ENCODE data around the gene ATXN1. TPM values are rescaled to one million over a fixed set of nuclear protein-coding genes. Genes with fewer than 3 reads are reported as not detected.
"Not testable (repeated sequence)": the region's sequence is repeated elsewhere in the genome, so short reads cannot be mapped to it uniquely, and the experiment has no call there.

The ATXN1 gene
- polyA plus RNA-seq, 1 of the 3 experiments (the other 2 are of a cell fraction): 7.9 TPM

GRCh38 chr6:16542070-16542469 is 219.2 kb downstream of the ATXN1 start:
- H3K4me1 ChIP-seq (ENCODE audit: control insufficient read depth in 1 of 2, insufficient read depth in 2 of 2, low read depth in 1 of 2, low read length in 1 of 2): no peaks in the 10 kb centered on the region
- no peak overlapping the region for H3K4me3 ChIP-seq (ENCODE audit: low read depth in 2 of 2, low read length in 1 of 2)
- 92% methylated on average over 7 of the region's 7 CpGs for WGBS (ENCODE audit: low lambda C conversion rate)
- peaks cover 6% of the 10 kb centered on the region; the same call in 1 of the 2 replicates for H4K20me1 ChIP-seq (ENCODE audit: insufficient read depth)
- no peak overlapping the region for H3K4me2 ChIP-seq
- peaks cover 0 to 9% of the 10 kb centered on the region in 2 experiments for H3K36me3 ChIP-seq (replicated peaks in 1 of 2; ENCODE audit: control insufficient read depth in 1 of 2, insufficient read depth in 2 of 2, low read length in 1 of 2)
- no peak for TF ChIP-seq FOSL2 (IDR thresholded peaks at IDR 0.05; ENCODE audit: borderline replicate concordance, low read depth)
- TF ChIP-seq TEAD4 (IDR thresholded peaks at IDR 0.05; ENCODE audit: borderline replicate concordance, insufficient read depth): no peak
- no peak for TF ChIP-seq PBX3 (IDR thresholded peaks at IDR 0.05)
- TF ChIP-seq RAD21 (IDR thresholded peaks at IDR 0.05; ENCODE audit: low read length): no peak
- no peak for TF ChIP-seq SIN3A (IDR thresholded peaks at IDR 0.05; ENCODE audit: borderline replicate concordance, low read depth, low read length)
- no peak for TF ChIP-seq CHD2 (IDR thresholded peaks at IDR 0.05; ENCODE audit: low read length, partially characterized antibody)
- TF ChIP-seq, protein P1, sequence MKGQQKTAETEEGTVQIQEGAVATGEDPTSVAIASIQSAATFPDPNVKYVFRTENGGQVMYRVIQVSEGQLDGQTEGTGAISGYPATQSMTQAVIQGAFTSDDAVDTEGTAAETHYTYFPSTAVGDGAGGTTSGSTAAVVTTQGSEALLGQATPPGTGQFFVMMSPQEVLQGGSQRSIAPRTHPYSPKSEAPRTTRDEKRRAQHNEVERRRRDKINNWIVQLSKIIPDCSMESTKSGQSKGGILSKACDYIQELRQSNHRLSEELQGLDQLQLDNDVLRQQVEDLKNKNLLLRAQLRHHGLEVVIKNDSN (IDR thresholded peaks at IDR 0.05; ENCODE audit: borderline replicate concordance, low read depth): no peak
- TF ChIP-seq USF2 (IDR thresholded peaks at IDR 0.05; ENCODE audit: borderline replicate concordance, low read depth, low read length): no peak
- H3K79me2 ChIP-seq (ENCODE audit: insufficient read depth): no peaks in the 10 kb centered on the region; the same call in 1 of the 2 replicates
- no peaks in the 10 kb centered on the region for H3K27me3 ChIP-seq (ENCODE audit: insufficient read depth)
- H3K9me2 ChIP-seq: no peaks in the 10 kb centered on the region
- H2AFZ ChIP-seq (ENCODE audit: low read depth): no peak overlapping the region
- H3K9ac ChIP-seq: no peak overlapping the region
- no peak overlapping the region for H3K27ac ChIP-seq (ENCODE audit: low read depth in 2 of 2, low read length in 1 of 2)
- no peaks in the 10 kb centered on the region for H3K9me3 ChIP-seq
- peaks cover 4% of the 10 kb centered on the region for H3F3A ChIP-seq (replicated peaks; ENCODE audit: insufficient read depth)
- CTCF ChIA-PET: no interaction called here
- POLR2A ChIA-PET: no interaction called here
- DNase-seq: no peak

- H3K4me2 ChIP-seq: no peak overlapping the region
- 90% methylated on average over 14 of the region's 14 CpGs for WGBS (ENCODE audit: low lambda C conversion rate)
- H3F3A ChIP-seq (replicated peaks; ENCODE audit: insufficient read depth): peaks cover 4% of the 10 kb centered on the region
- no peaks in the 10 kb centered on the region for H3K4me1 ChIP-seq (ENCODE audit: control insufficient read depth in 1 of 2, insufficient read depth in 2 of 2, low read depth in 1 of 2, low read length in 1 of 2)
- ChIA-PET POLR2A (no interaction called here), CTCF (no interaction called here)
- DNase-seq: no peak
- H3K27ac ChIP-seq (ENCODE audit: low read depth in 2 of 2, low read length in 1 of 2): no peak overlapping the region
- no peaks in the 10 kb centered on the region for H3K27me3 ChIP-seq (ENCODE audit: insufficient read depth)
- H3K36me3 ChIP-seq (replicated peaks in 1 of 2; ENCODE audit: control insufficient read depth in 1 of 2, insufficient read depth in 2 of 2, low read length in 1 of 2): peaks cover 0 to 3% of the 10 kb centered on the region in 2 experiments
- TF ChIP-seq, protein P2, sequence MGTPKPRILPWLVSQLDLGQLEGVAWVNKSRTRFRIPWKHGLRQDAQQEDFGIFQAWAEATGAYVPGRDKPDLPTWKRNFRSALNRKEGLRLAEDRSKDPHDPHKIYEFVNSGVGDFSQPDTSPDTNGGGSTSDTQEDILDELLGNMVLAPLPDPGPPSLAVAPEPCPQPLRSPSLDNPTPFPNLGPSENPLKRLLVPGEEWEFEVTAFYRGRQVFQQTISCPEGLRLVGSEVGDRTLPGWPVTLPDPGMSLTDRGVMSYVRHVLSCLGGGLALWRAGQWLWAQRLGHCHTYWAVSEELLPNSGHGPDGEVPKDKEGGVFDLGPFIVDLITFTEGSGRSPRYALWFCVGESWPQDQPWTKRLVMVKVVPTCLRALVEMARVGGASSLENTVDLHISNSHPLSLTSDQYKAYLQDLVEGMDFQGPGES (IDR thresholded peaks at IDR 0.05; ENCODE audit: low read depth, low read length): no peak
- TF ChIP-seq YY1 (IDR thresholded peaks at IDR 0.05; ENCODE audit: low read depth) (no peak), MAX (IDR thresholded peaks at IDR 0.05; ENCODE audit: low read depth) (no peak), MXI1 (IDR thresholded peaks at IDR 0.05; ENCODE audit: low read depth, low read length) (no peak), FOXM1 (IDR thresholded peaks at IDR 0.05; ENCODE audit: low read depth) (no peak), RAD21 (IDR thresholded peaks at IDR 0.05; ENCODE audit: low read length) (no peak), FOXJ3 (CRISPR knock-in tag; IDR thresholded peaks at IDR 0.05) (no peak)
- no peaks in the 10 kb centered on the region; the same call in 1 of the 2 replicates for H3K79me2 ChIP-seq (ENCODE audit: insufficient read depth)
- H3K9me2 ChIP-seq: no peaks in the 10 kb centered on the region
- no peak overlapping the region for H2AFZ ChIP-seq (ENCODE audit: low read depth)
- H3K9me3 ChIP-seq: no peaks in the 10 kb centered on the region
- no peak overlapping the region for H3K9ac ChIP-seq
- peaks cover 6% of the 10 kb centered on the region; the same call in 1 of the 2 replicates for H4K20me1 ChIP-seq (ENCODE audit: insufficient read depth)
- no peak overlapping the region for H3K4me3 ChIP-seq (ENCODE audit: low read depth in 2 of 2, low read length in 1 of 2)
Observed at GRCh38 chr6:16540804-16541752, 220.2 kb downstream of the ATXN1 start.

DNA sequence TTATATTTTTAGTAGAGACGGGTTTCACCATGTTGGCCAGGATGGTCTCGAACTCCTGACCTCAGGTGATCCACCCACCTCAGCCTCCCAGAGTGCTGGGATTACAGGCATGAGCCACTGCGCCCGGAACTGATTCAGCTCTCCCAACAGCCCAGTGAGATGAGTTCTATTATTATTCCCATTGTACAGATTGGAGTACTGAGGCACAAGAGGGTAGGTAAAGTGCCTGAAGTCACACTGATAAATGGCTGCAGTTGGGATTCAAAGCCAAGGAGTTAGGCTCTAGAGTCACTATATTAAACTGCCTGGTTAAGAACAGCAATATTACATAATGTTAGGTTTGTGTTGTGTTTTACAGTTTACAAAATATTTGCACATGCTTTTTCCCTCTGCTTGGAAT is 220.9 kb downstream of the ATXN1 start:
- H3K27ac ChIP-seq (ENCODE audit: low read depth in 2 of 2, low read length in 1 of 2); H4K20me1 ChIP-seq (ENCODE audit: insufficient read depth); H3K79me2 ChIP-seq (ENCODE audit: insufficient read depth); H3K27me3 ChIP-seq (ENCODE audit: insufficient read depth); DNase-seq; H3K4me1 ChIP-seq (ENCODE audit: control insufficient read depth in 1 of 2, insufficient read depth in 2 of 2, low read depth in 1 of 2, low read length in 1 of 2); H3F3A ChIP-seq (replicated peaks; ENCODE audit: insufficient read depth); H3K4me3 ChIP-seq (ENCODE audit: low read depth in 2 of 2, low read length in 1 of 2); H3K9me3 ChIP-seq; H3K9me2 ChIP-seq; H2AFZ ChIP-seq (ENCODE audit: low read depth); H3K9ac ChIP-seq; H3K4me2 ChIP-seq; H3K36me3 ChIP-seq (replicated peaks in 1 of 2; ENCODE audit: control insufficient read depth in 1 of 2, insufficient read depth in 2 of 2, low read length in 1 of 2); CTCF ChIA-PET; POLR2A ChIA-PET: not testable (repeated sequence)
- WGBS (ENCODE audit: low lambda C conversion rate): 92% methylated on average over 4 of the region's 4 CpGs

Data from SK-N-SH (cell line).